ENCODE results near the gene MCF2L.

MCF2L gene

DNA sequence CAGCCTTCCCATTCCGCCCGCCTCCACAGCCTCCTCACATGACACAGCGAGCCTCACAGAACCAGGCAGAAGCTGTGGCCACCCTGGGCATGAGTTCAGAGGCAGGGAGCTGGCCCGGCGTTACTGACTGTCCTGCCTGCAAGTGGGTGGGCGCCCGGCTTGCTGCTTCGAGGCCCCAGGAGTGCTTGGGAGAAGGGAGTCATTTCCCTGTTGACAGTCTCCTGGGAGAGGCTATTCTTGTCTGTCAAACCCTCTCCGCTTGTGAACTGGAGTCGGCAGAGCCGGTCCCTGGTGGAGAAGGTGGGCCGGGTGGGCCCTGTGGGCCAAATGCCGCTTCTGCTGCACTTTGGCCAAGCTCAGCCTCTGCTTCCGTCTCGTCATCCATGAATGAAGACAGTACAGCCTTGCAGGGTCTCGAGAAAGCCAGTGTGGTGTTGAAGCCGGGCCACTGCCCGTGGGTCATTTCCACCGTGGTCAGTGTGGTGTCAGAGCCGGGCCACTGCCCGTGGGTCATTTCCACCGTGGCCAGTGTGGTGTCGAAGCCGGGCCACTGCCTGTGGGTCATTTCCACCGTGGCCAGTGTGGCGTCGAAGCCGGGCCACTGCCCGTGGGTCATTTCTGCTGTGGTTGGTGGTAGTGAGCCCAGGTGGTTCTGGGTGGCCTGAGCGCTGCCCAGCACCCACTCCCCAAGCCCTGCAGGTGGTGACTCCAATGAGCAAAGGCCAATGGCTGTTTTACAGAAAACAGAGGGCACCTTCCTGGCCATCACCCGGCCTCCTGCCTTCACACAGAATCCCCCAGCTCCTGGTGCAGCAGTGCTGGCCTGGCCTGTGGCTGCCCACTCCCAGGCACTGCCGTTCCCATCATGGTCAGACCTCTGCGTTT, 123.1 kb downstream of the MCF2L start:
- H3K4me3 ChIP-seq (ENCODE audit: low read depth, low read length) = no peak overlapping the region
- TF ChIP-seq, protein P1, sequence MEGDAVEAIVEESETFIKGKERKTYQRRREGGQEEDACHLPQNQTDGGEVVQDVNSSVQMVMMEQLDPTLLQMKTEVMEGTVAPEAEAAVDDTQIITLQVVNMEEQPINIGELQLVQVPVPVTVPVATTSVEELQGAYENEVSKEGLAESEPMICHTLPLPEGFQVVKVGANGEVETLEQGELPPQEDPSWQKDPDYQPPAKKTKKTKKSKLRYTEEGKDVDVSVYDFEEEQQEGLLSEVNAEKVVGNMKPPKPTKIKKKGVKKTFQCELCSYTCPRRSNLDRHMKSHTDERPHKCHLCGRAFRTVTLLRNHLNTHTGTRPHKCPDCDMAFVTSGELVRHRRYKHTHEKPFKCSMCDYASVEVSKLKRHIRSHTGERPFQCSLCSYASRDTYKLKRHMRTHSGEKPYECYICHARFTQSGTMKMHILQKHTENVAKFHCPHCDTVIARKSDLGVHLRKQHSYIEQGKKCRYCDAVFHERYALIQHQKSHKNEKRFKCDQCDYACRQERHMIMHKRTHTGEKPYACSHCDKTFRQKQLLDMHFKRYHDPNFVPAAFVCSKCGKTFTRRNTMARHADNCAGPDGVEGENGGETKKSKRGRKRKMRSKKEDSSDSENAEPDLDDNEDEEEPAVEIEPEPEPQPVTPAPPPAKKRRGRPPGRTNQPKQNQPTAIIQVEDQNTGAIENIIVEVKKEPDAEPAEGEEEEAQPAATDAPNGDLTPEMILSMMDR (conservative IDR thresholded peaks at IDR 0.05; ENCODE audit: low read depth, low read length) = no peak
- DNase-seq (ENCODE audit: low read depth) = no peak

DNA sequence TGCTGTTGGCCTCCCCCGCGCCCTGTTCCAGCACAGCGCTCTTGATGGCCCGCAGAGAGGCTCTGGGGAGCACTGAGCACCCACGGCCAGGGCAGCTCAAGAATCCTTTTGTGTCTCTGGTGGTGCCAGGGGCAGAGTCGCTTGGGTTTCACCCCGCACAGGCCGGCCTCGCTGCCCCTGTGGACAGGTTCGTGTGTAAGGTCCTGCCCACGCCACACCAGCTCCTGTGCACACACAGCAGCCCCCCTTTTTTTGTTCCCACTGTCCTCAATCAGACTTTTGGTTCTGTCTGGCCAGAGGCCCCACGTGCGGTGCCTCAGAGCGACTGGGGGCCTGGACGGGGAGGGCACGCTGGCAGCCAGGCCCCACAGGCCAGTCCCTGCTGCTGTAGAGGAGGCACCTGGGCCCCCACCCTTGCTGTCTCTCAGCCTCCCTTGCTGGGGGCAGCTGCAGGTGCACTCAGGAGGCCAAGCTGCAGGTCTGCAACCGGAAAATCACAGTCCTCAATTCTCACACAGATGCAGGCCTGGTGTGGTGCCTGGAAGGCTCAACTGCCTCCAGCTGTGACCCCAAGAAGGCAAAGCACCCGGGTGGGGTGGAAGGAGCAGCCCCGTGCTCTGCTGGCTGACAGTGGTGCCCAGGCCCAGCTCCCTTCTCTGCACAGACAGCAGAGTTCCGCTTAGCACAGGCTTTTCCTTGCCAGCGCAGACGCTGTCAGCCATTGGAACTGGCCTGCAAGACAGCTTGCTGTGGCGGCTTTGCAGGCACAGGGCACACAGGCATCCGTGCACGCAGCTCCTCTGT, 124.0 kb downstream of the MCF2L start:
- no peak for DNase-seq (ENCODE audit: low read depth)
- H3K4me3 ChIP-seq (ENCODE audit: low read depth, low read length) = no peak overlapping the region
- TF ChIP-seq, protein P1 (conservative IDR thresholded peaks at IDR 0.05; ENCODE audit: low read depth, low read length) = no peak

DNA sequence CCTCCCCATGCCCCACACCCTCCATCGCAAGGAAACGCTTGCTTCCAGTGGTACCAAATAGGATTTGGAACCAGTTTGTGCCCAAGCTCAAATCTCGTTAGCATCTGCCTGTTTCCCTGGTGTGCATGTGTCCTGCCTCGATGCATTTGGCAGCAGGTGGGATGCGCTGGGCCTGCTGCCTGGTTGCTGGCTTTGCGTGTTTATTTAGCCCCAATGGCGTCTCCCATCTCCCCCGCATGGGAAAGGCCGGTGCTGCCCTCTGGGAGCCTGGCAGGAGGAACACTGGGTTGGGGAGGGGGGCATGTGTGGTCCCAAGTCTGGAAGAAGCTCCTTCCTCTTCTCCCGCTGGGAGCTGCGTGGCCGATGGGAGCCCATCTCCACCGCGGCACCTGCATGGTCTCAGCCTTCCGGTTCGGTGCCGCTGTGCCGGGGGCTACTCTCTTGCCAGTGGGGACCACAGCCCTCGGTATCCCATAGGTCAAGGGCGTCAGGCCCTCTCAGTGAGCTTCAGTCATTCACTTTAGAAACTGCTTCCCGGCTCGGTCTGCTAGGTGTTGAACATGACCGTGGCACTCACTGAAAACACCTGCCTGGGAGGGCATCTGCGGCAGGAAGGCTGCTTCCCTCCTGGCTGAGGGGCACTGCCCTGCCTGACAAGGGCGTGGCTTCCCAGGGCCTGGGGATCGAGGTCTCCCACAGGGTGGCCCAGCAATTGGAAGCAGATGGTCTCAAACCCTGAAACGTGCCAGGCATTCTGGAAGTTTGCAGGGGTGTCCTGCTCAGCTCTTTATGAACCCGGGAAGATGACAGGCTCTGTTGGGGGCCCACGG, 124.8 kb downstream of the MCF2L start:
- no peak overlapping the region for H3K4me3 ChIP-seq (ENCODE audit: low read depth, low read length)
- DNase-seq (ENCODE audit: low read depth) = no peak
- TF ChIP-seq, protein P1 (conservative IDR thresholded peaks at IDR 0.05; ENCODE audit: low read depth, low read length) = no peak

DNA sequence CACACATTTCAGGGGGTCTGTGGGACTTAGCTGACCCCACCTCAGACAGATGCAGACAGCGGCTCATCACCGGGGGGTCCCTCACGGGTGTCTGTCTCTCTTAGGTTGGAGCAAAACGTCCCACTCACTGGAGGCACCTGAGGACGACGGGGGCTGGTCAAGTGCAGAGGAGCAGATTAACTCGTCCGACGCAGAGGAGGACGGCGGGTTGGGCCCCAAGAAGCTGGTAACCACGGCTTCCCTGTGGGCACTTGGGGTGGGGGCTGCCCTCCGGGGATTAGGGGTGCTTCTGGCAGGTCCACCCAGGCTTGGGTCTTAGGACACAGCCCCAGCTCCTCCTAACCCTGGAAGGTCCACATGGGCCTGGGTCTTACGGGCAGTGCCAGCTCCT, 125.4 kb downstream of the MCF2L start:
- DNase-seq (ENCODE audit: low read depth) = no peak
- H3K4me3 ChIP-seq (ENCODE audit: low read depth, low read length) = no peak overlapping the region
- TF ChIP-seq, protein P1 (conservative IDR thresholded peaks at IDR 0.05; ENCODE audit: low read depth, low read length) = no peak

DNA sequence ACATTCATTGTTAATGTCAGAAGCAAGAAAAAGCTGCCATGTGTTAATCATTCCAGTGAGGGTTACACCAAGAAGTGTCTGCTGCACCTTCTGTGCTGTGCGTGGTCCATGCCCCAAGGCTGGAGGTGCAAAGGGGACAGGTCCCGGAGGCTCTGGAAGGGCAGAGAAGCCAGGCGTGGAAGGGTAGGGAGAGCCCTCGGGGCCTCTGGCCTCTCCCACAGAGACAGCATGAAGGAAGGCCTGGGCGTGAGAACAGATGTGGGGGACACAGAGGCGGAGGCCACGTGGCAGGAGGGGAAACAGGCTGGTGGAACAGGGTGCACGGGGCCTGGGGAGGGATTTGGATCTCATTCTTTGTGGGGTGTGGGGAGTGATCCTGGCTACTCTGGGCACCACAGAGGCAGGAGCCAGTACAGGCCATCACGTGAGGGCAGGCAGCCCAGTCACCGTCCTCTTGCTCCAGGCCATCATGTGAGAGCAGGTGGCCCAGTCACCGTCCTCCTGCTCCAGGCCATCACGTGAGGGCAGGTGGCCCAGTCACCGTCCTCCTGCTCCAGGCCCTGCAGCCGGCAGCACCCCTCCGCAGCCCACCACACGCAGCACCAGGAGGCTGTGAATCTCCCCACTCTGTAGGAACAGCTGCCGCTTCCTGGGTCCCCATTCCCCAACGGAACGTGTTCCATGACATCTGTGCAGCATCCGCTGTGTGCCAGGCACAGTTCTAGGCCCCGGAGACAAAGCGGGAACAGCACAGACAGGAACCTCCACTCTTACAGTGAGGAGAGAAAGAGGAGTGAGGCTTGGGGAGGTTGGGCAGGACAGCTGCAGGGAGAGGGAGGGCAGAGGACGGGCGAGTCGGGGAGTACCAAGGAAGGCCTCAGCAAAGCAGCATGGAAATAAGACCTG, 126.4 kb downstream of the MCF2L start:
- TF ChIP-seq, protein P1 (conservative IDR thresholded peaks at IDR 0.05; ENCODE audit: low read depth, low read length) = no peak
- no peak overlapping the region for H3K4me3 ChIP-seq (ENCODE audit: low read depth, low read length)
- DNase-seq (ENCODE audit: low read depth) = no peak
